GM21576 (cell line): Measurements from ENCODE around the gene TAGLN3.
"Not testable (repeated sequence)": the region's sequence is repeated elsewhere in the genome, so short reads cannot be mapped to it uniquely, and the experiment has no call there.

Experiments used
- ATAC-seq: cut with Tn5 transposase; IDR thresholded peaks from one replicate; pipeline ENCODE4 v1.9.1; 2021; ENCODE audit warnings: mild to moderate bottlenecking, moderate library complexity; ENCODE audit not compliant: unreplicated experiment

The TAGLN3 gene

GRCh38 chr3:112007633-112008032 is 8.9 kb downstream of the TAGLN3 start:
- ATAC-seq, result no peak

- no peak for ATAC-seq
Observed at GRCh38 chr3:112009670-112010069, 10.9 kb downstream of the TAGLN3 start.

- no peak for ATAC-seq
Observed at GRCh38 chr3:112010636-112011035, 11.9 kb downstream of the TAGLN3 start.

- no peak for ATAC-seq
Observed at GRCh38 chr3:112011376-112011940, 12.7 kb downstream of the TAGLN3 start.

- ATAC-seq, result no peak
Observed at GRCh38 chr3:112012205-112012992, 13.7 kb downstream of the TAGLN3 start.

GRCh38 chr3:112013058-112013783 is 14.5 kb downstream of the TAGLN3 start:
- ATAC-seq, result no peak

GRCh38 chr3:112013784-112014143 is 15.0 kb downstream of the TAGLN3 start:
- no peak for ATAC-seq

- ATAC-seq, result no peak
Observed at GRCh38 chr3:112017091-112017490, 18.4 kb downstream of the TAGLN3 start.

- no peak for ATAC-seq
Observed at GRCh38 chr3:112018712-112019111, 20.0 kb downstream of the TAGLN3 start.

- no peak for ATAC-seq
Observed at GRCh38 chr3:112019716-112020115, 21.0 kb downstream of the TAGLN3 start.

GRCh38 chr3:112020674-112021085 is 22.0 kb downstream of the TAGLN3 start:
- no peak for ATAC-seq

- no peak for ATAC-seq
Observed at GRCh38 chr3:112027142-112027541, 28.4 kb downstream of the TAGLN3 start.

GRCh38 chr3:112027826-112028225 is 29.1 kb downstream of the TAGLN3 start:
- ATAC-seq, result no peak

- ATAC-seq, result no peak
Observed at GRCh38 chr3:112030901-112031300, 32.2 kb downstream of the TAGLN3 start.

- no peak for ATAC-seq
Observed at GRCh38 chr3:112032098-112032731, 33.5 kb downstream of the TAGLN3 start.

GRCh38 chr3:112034436-112034835 is 35.7 kb downstream of the TAGLN3 start, which contains the start of gene TMPRSS7:
TSS of gene TMPRSS7 (plus strand) at chr3:112034736. CDS start at chr3:112034846, 110 bp downstream.
- ATAC-seq, result no peak

- ATAC-seq, result no peak
Observed at GRCh38 chr3:112035241-112035640, 36.5 kb downstream of the TAGLN3 start.

- not testable (repeated sequence) for ATAC-seq
Observed at GRCh38 chr3:112037194-112037593, 38.5 kb downstream of the TAGLN3 start.

- ATAC-seq, result no peak
Observed at GRCh38 chr3:112038863-112039262, 40.1 kb downstream of the TAGLN3 start.

GRCh38 chr3:112041321-112041720 is 42.6 kb downstream of the TAGLN3 start:
- ATAC-seq, result no peak

GRCh38 chr3:112042842-112043280 is 44.1 kb downstream of the TAGLN3 start:
- ATAC-seq, result no peak
